Endothelial cell of umbilical vein (primary cell): ENCODE measurements around the gene DACT2. TPM values are rescaled to one million over a fixed set of nuclear protein-coding genes. Genes with fewer than 3 reads are reported as not detected.

Experiments used
- BruUV-seq: library from RNA; stranded (reverse); fragments of 400-500 nt; replicated peaks from 2 replicates; lab custom pipeline; 2021; lab: Mats Ljungman, UMichigan
- CTCF ChIA-PET: fragments of 300-600, 350-600 bp; sonication (Branson Sonifier 250); formaldehyde crosslinking; loops from one replicate; lab custom pipeline; 2021; ENCODE audit warnings: antibody characterized with exemption, inconsistent platforms; lab: Charles Lee
- POLR2A ChIA-PET: fragments of 300-600, 350-600 bp; sonication (Branson Sonifier 250); formaldehyde crosslinking; loops from one replicate; lab custom pipeline; 2021; ENCODE audit warnings: antibody characterized with exemption, inconsistent platforms; lab: Charles Lee
- DNase-seq: peaks from one replicate; pipeline ENCODE4 v3.0.0-alpha.2; 2011; ENCODE audit warnings: low read depth, low spot score
- FAIRE-seq: peaks from 2 replicates; lab custom pipeline; 2011; peaks lifted over from hg19 to GRCh38; lab: Jason Lieb, UNC
- H2AFZ ChIP-seq: 2 replicates; pipeline ENCODE4 v1.6.0; 2012; ENCODE audit warnings: low read depth, low read length, control low read depth, inconsistent platforms
- H3K27ac ChIP-seq: 2 replicates; pipeline ENCODE4 v1.5.1; 2011; ENCODE audit warnings: low read depth, mild to moderate bottlenecking, control low read depth, low read length, moderate library complexity; ENCODE audit not compliant: insufficient read depth
- H3K27me3 ChIP-seq, 2 experiments: 2 replicates each; pipeline versions ENCODE4 v1.6.0 to v1.6.1; 2011; ENCODE audit warnings: low read length in 2 of 2, mixed read lengths in 1 of 2; ENCODE audit not compliant: control insufficient read depth in 2 of 2, insufficient read depth in 2 of 2
- H3K36me3 ChIP-seq, 2 experiments: 2 replicates in 1 of 2; 3 replicates in 1 of 2; pipeline ENCODE4 v1.5.1; 2011; ENCODE audit warnings: low read length in 2 of 2, mild to moderate bottlenecking in 1 of 2, moderate library complexity in 1 of 2; ENCODE audit not compliant: control insufficient read depth in 2 of 2, insufficient read depth in 2 of 2; ENCODE audit errors: extremely low read depth in 1 of 2
- H3K4me1 ChIP-seq: 3 replicates; pipeline ENCODE4 v1.5.1; 2011; ENCODE audit warnings: mild to moderate bottlenecking, low read length; ENCODE audit not compliant: control insufficient read depth, insufficient read depth; ENCODE audit errors: extremely low read depth
- H3K4me2 ChIP-seq: 2 replicates; pipeline ENCODE4 v1.6.1; 2011; ENCODE audit warnings: low read length, control low read depth, mixed read lengths; ENCODE audit not compliant: insufficient read depth
- H3K4me3 ChIP-seq, 3 experiments: fragments of 200-600 bp in 1 of 3; sonication (generic), shearing (Covaris generic) in 1 of 3; replicated peaks in 1 of 3; 2 replicates each; pipeline ENCODE4 v1.5.1; 2011 to 2016; ENCODE audit warnings: control low read depth in 3 of 3, low read length in 3 of 3, mild to moderate bottlenecking in 2 of 3, inconsistent platforms in 1 of 3, low read depth in 1 of 3, moderate library complexity in 1 of 3; ENCODE audit not compliant: insufficient read depth in 1 of 3
- H3K79me2 ChIP-seq: 2 replicates; pipeline ENCODE4 v1.6.0; 2012; ENCODE audit warnings: low read length, inconsistent platforms; ENCODE audit not compliant: control insufficient read depth, insufficient read depth
- H3K9ac ChIP-seq: replicated peaks from 2 replicates; pipeline ENCODE3; 2011; ENCODE audit warnings: low read length, control low read depth; ENCODE audit not compliant: insufficient read depth; ENCODE audit errors: extremely low read depth
- H3K9me1 ChIP-seq: replicated peaks from 3 replicates; pipeline ENCODE4 v1.6.0; 2011; ENCODE audit warnings: mild to moderate bottlenecking, low read length; ENCODE audit not compliant: control insufficient read depth, insufficient read depth; ENCODE audit errors: extremely low read depth
- H3K9me3 ChIP-seq: replicated peaks from 2 replicates; pipeline ENCODE4 v1.5.1; 2012; ENCODE audit warnings: low read length, inconsistent platforms; ENCODE audit not compliant: control insufficient read depth, insufficient read depth
- H4K20me1 ChIP-seq: replicated peaks from 2 replicates; pipeline ENCODE3; 2011; ENCODE audit warnings: mild to moderate bottlenecking, low read length; ENCODE audit not compliant: control insufficient read depth, insufficient read depth; ENCODE audit errors: extremely low read depth
- CTCF ChIP-seq, 2 donors: IDR thresholded peaks; 1 replicate in 1 of 2; 2 replicates in 1 of 2; pipeline ENCODE4 v1.5.1; 2011; ENCODE audit warnings: low read length in 2 of 2, mild to moderate bottlenecking in 2 of 2, moderate library complexity in 2 of 2, control low read depth in 1 of 2, inconsistent platforms in 1 of 2, low read depth in 1 of 2; ENCODE audit not compliant: insufficient read depth in 1 of 2; ENCODE audit errors: extremely low read depth in 1 of 2
- EZH2 ChIP-seq: IDR thresholded peaks from 2 replicates; pipeline ENCODE4 v1.6.1; 2012; ENCODE audit warnings: borderline replicate concordance, low read depth, mild to moderate bottlenecking, moderate library complexity, low read length, inconsistent platforms; ENCODE audit not compliant: severe bottlenecking
- FOS ChIP-seq: IDR thresholded peaks from 2 replicates; pipeline ENCODE4 v1.6.1; 2011; ENCODE audit warnings: mild to moderate bottlenecking, low read length, moderate library complexity, borderline replicate concordance; ENCODE audit not compliant: insufficient read depth
- GATA2 ChIP-seq: IDR thresholded peaks from 2 replicates; pipeline ENCODE4 v1.7.0; 2011; ENCODE audit warnings: low read depth, mild to moderate bottlenecking, moderate library complexity, mixed read lengths, low read length; ENCODE audit not compliant: insufficient read length, insufficient read depth
- JUN ChIP-seq: IDR thresholded peaks from 2 replicates; pipeline ENCODE4 v1.6.1; 2011; ENCODE audit warnings: borderline replicate concordance, low read depth; ENCODE audit not compliant: insufficient read length, insufficient read depth
- MAX ChIP-seq: IDR thresholded peaks from 2 replicates; pipeline ENCODE4 v1.6.1; 2011; ENCODE audit not compliant: insufficient read depth, insufficient read length
- MYC ChIP-seq: IDR thresholded peaks from one replicate; pipeline ENCODE4 v1.6.1; 2011; ENCODE audit warnings: mild to moderate bottlenecking, low read depth, low read length
- POLR2A ChIP-seq: IDR thresholded peaks from 2 replicates; pipeline ENCODE4 v1.6.1; 2012; ENCODE audit warnings: low read depth, mild to moderate bottlenecking, control low read depth, low read length
- POLR2AphosphoS5 ChIP-seq: IDR thresholded peaks from 2 replicates; pipeline ENCODE4 v1.6.1; 2012; ENCODE audit warnings: low read depth, mild to moderate bottlenecking, control low read depth, low read length, moderate library complexity; ENCODE audit not compliant: insufficient read depth
- dilution Hi-C: fragments of 300-500 bp; cut with MboI; formaldehyde crosslinking; loops from one replicate; pipeline ENCODE4 v1.15.0; 2019; ENCODE audit warnings: low sequenced_read_pairs; ENCODE audit not compliant: extremely low pct_ligation_motif_present
- intact Hi-C: fragments of 100-400 bp; cut with micrococcal nuclease; formaldehyde crosslinking; loops from one replicate; pipeline ENCODE4 v1.10.0; 2022
- polyA plus RNA-seq, 4 experiments: library from polyadenylated mRNA; depleted of rRNA in 3 of 4; stranded (reverse) in 3 of 4; unstranded in 1 of 4; fragments of >200 nt; gene quantifications; 2 replicates each; pipeline versions ENCODE4 v1.2.1 to v1.2.3, GENCODE V29; 2011 to 2012; ENCODE audit warnings: missing spikeins in 1 of 4
- total RNA-seq: library from RNA; stranded (reverse); gene quantifications from 2 replicates; pipeline ENCODE4 v1.2.3, GENCODE V29; 2021

The DACT2 gene
- total and polyA plus RNA-seq, 2 donors (not counting 3 experiments of a cell fraction or from before 2014, with no cell fraction given) = not detected

DNA sequence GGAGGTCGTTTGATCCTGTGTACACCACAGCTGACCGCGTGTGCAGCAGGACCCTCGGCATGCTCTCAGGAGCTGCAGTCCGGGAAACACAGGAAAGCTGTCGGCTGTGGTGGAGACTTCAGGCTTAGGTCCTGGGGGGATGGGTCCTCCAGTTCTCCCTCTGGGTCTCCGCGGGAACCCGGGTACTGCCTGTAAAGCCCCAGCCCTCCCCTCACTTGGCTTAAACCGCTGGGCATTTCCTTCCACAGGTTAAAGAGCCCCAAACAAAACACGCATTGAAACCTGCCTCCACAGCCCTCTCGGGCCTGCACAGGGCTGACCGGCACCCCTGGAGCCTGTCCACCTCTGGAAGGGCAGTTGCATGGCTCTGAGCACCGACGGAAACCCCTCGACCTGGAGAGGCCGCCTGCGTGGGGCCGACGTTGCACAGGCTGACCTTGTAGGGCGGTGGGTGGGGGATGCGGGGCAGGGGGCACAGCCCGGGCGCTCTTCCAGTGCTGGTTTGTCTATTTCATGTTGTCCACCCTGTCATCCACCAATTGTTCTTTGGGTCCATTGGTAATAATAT is 59.1 kb downstream of the DACT2 start:
- DNase-seq (no peak), FAIRE-seq (no peak)
- no peaks in the 10 kb centered on the region for H3K9me1 ChIP-seq
- POLR2A ChIA-PET = no interaction called here
- H2AFZ ChIP-seq = no peak overlapping the region
- H3K9me3 ChIP-seq = peaks cover 2% of the 10 kb centered on the region
- CTCF ChIA-PET = no interaction called here
- no peaks in the 10 kb centered on the region for H4K20me1 ChIP-seq
- no peaks in the 10 kb centered on the region for H3K79me2 ChIP-seq
- H3K36me3 ChIP-seq = no peaks in the 10 kb centered on the region
- H3K27me3 ChIP-seq = no peaks in the 10 kb centered on the region
- no peak overlapping the region for H3K4me3 ChIP-seq
- intact Hi-C loops (no loop called here), dilution Hi-C loops (no loop called here)
- H3K4me1 ChIP-seq = no peaks in the 10 kb centered on the region
- no peak overlapping the region for H3K27ac ChIP-seq
- BruUV-seq = no TSS peak
- no peak overlapping the region for H3K4me2 ChIP-seq
- no peak for TF ChIP-seq GATA2
- TF ChIP-seq MAX = no peak
- TF ChIP-seq POLR2AphosphoS5 = no peak
- no peak for TF ChIP-seq JUN
- TF ChIP-seq MYC = no peak
- no peak for TF ChIP-seq EZH2
- TF ChIP-seq POLR2A = no peak
- TF ChIP-seq FOS = no peak
- no peak for TF ChIP-seq CTCF (IDR thresholded peaks at IDR 0.05; ENCODE audit: extremely low read depth in 1 of 2, insufficient read depth in 1 of 2, low read depth in 1 of 2, low read length in 2 of 2)
- H3K9ac ChIP-seq = no peak overlapping the region
